ENCODE results near the gene ATG7.

- no peak for TF ChIP-seq EZH2 (IDR thresholded peaks at IDR 0.05; ENCODE audit: borderline replicate concordance, low read depth, low read length, severe bottlenecking)
- no peak for TF ChIP-seq CTCF (IDR thresholded peaks at IDR 0.05; ENCODE audit: borderline replicate concordance, extremely low read depth, low read length, poor library complexity, severe bottlenecking)
Observed at GRCh38 chr3:11331101-11331500, 58.9 kb downstream of the ATG7 start.
